Pericardium fibroblast (primary cell): Measurements from ENCODE around the gene ZNF200. TPM values are rescaled to one million over a fixed set of nuclear protein-coding genes. Genes with fewer than 3 reads are reported as not detected.

Experiments
- total RNA-seq: library from RNA; depleted of rRNA; stranded (reverse); fragments of >200 nt; gene quantifications from 2 replicates; pipeline ENCODE4 v1.2.3, GENCODE V29; 2015

ZNF200 gene, protein sequence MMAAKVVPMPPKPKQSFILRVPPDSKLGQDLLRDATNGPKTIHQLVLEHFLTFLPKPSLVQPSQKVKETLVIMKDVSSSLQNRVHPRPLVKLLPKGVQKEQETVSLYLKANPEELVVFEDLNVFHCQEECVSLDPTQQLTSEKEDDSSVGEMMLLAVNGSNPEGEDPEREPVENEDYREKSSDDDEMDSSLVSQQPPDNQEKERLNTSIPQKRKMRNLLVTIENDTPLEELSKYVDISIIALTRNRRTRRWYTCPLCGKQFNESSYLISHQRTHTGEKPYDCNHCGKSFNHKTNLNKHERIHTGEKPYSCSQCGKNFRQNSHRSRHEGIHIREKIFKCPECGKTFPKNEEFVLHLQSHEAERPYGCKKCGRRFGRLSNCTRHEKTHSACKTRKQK
- total RNA-seq, result 6.1 and 9.9 TPM in 2 replicates

DNA sequence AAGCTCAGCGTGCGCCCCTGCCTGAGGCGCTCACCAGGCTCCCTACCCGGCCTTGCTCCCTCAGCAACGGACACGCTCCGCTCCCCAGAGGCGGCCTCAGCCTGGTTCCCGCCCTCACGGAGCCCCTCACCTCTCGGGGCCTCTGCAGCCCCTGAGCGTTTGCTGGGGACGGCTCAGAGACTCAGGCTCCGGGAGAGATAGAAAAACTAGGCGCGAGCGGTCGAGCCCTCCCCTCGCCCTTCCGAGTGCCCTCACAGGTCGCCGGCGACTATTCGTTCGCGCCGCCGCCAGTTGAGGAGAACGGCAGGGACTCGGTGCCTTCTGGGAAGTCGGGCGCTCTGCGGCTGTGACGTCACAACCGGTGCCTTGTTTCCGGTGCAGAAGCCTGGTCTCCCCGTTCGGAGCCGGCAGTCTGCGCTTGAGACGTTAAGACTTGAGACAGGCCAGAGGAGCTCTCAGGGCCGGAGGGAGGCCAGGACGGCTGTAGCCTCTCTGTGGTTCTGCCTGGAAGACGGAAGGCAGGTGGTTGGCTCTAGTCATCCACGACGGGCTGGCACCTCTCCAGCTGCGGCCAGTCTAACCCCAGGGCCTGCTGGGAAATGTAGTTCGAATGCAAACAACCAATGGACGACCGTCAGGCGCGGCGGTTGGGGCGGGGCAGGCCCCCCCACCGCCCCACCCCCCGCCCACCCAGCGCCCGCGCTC, at the start of gene ZNF200:
Gene ZNF200 (minus strand): TSS at position 302 of the 705 bp plus-strand sequence. CDS start 1,403 bp downstream, outside the sequence.

DNA sequence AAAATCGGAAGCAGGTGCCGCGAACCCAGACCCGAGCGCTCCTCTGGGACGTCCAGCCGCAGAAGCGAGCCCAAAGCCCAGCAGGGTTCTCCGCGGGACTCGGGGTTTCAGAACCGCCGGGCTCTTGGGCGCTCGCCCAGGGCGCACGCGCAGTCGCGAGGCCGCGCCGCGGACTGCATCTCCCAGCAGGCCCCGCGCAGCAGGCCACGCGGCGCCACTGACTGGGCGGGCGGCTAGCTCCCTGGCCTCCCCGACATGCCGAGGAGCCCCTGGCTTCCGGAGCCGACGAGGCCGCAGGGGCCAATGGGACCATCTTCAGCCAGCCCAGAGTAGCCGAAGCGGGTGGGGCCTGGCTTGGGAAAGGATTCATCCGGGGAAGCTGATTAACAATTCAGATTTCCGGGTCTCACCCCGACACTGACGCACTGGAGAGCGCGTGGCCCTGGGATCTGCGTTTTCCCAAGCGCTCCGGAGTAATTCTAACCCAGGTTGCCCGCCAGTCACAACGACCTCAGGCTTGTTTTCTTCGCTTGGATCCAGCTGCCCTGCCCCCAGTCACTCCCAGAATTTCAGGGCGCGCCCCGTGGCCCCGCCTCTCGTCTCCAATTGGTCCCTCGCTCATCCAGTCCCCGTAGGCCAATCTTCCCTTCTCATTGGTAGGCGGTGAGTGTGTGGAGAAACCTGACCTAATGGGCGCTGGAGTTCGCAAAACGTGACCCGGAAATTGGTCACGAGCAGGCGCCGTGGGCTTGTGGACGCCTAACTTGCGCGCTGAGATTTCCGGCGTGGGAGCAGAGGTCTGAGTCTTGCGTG, 48.0 kb upstream of the ZNF200 start, which contains the start of gene ZNF263:
Gene ZNF263 (plus strand): TSS at position 762 of the 813 bp plus-strand sequence. CDS start 328 bp downstream, outside the sequence.

DNA sequence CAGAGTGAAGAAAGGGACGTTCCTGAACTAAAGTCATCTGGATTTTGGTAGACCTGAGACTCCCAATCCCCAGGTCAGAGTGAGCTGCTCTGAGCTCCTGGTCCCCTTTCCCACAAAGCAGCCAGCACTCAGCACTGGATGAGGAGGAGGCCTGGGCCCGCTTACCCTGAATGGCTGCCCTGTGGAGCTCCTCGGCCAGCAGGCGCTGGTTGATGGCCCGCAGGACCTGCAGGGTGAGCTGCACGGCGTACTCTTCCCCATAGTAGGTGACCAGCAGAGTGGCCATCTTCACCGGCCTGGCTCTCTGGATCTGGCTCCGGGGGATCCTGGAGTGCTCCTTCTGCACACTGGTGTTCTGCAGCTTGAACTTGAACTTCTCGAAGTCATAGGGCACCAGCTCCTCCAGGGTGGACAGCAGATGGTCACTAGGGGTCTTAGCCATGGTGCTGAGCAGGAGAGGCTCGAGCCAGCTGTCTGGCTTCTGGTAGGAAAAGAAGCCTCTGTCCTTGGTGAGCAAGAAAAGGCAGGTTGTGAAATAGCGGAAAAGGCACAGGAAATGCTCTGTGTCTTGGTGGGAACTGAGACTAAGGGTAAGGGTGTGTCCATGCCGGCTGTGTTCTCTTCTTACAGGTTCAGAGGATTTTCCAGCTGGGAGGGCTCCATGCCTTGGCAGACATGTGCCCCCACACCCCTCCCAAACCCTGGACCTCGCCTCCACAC, 21.3 kb upstream of the ZNF200 start, which contains the start of gene MEFV:
Gene MEFV (minus strand): TSS at position 488 of the 720 bp plus-strand sequence. CDS start 46 bp downstream, at position 442.

DNA sequence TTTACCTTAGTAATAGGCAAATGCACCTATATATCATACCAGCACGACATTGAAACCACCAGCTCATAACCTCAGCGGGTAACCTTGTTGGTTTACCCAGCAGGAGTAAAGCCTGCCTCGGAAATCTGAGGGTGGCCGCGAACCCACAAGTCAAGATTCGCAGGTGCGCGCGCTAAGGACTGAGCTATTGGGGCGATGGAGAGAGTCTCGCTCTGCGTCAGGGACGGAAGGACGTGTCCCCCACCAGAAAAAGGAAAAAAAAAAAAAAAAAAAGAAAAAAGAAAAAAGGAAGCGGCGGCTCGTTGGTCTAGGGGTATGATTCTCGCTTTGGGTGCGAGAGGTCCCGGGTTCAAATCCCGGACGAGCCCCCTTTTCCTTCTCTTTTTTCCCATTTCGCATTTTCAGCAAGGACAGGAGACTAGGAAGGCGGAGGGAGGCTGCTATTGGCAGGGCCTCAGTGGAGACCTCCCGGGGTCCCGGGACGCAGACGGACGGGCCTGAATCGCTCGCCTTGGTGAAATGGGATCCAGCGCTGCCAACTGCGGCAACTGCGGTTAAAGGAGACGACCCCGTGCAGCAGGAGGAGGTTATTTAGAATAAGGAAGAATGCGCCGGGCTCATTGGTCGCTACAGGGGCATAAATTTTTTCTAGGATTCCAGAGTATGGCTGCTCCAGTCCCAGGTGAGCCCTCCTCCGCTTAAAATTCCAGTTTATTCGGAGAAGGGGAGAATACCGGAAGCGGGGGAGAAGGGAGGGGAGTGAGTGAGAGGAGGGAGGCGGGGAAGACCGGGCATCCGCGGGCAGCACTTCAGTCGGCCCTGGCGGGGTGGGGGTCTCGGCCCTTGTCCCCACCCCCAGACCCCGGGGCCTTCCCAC, 46.9 kb downstream of the ZNF200 start, which contains the start of gene OR1F1:
Gene OR1F1 (plus strand): TSS at position 407 of the 877 bp plus-strand sequence.

Other genes starting within 250 kb of the ZNF200 start
- not detected in 2 replicates for gene CLDN9, start 222.2 kb downstream of the ZNF200 start, total RNA-seq
- 0.12 and 0.51 TPM in 2 replicates for gene CLDN6, start 217.0 kb downstream of the ZNF200 start, total RNA-seq
- 70.5 and 162 TPM in 2 replicates for gene TNFRSF12A, start 214.8 kb downstream of the ZNF200 start, total RNA-seq
- gene HCFC1R1, start 211.2 kb downstream of the ZNF200 start, total RNA-seq, result 64.4 and 69.3 TPM in 2 replicates
- 24.8 and 30.0 TPM in 2 replicates for gene THOC6, start 211.1 kb downstream of the ZNF200 start, total RNA-seq
- gene BICDL2, start 198.2 kb downstream of the ZNF200 start, total RNA-seq, result 0.23 TPM in 1 of 2 replicates, not detected in the other
- under 0.01 TPM in 1 of 2 replicates, not detected in the other for gene MMP25, start 188.6 kb downstream of the ZNF200 start, total RNA-seq
- 10.7 and 13.4 TPM in 2 replicates for gene IL32, start 169.5 kb downstream of the ZNF200 start, total RNA-seq
- not detected in 2 replicates for gene ZSCAN10, start 135.9 kb downstream of the ZNF200 start, total RNA-seq
- 10.3 and 10.6 TPM in 2 replicates for gene ZNF205, start 122.6 kb downstream of the ZNF200 start, total RNA-seq
- gene ZNF213, start 100.1 kb downstream of the ZNF200 start, total RNA-seq, result 6.2 and 8.9 TPM in 2 replicates
- gene OR1F1, start 47.0 kb downstream of the ZNF200 start, total RNA-seq, result not detected in 2 replicates
- gene MEFV, start 21.5 kb upstream of the ZNF200 start, total RNA-seq, result not detected in 2 replicates
- 38.0 and 49.0 TPM in 2 replicates for gene ZNF263, start 48.3 kb upstream of the ZNF200 start, total RNA-seq
- 2.3 TPM in 2 replicates for gene TIGD7, start 70.3 kb upstream of the ZNF200 start, total RNA-seq
- 8.9 and 20.7 TPM in 2 replicates for gene ZNF75A, start 70.3 kb upstream of the ZNF200 start, total RNA-seq
- gene OR2C1, start 120.7 kb upstream of the ZNF200 start, total RNA-seq, result 0.77 TPM in 1 of 2 replicates, not detected in the other
- 10.3 and 12.1 TPM in 2 replicates for gene ZSCAN32, start 165.8 kb upstream of the ZNF200 start, total RNA-seq
- 6.6 and 7.0 TPM in 2 replicates for gene ZNF174, start 166.1 kb upstream of the ZNF200 start, total RNA-seq
- 1.1 and 2.5 TPM in 2 replicates for gene ZNF597, start 208.3 kb upstream of the ZNF200 start, total RNA-seq
- gene NAA60, start 208.5 kb upstream of the ZNF200 start, total RNA-seq, result 19.1 and 34.0 TPM in 2 replicates